ENCODE measurements around the gene GAB2. TPM values are rescaled to one million over a fixed set of nuclear protein-coding genes. Genes with fewer than 3 reads are reported as not detected.

Gene GAB2
- total RNA-seq, 4 donors from 2014 or later, result 14.0 to 41.3 (median 34.7) TPM

DNA sequence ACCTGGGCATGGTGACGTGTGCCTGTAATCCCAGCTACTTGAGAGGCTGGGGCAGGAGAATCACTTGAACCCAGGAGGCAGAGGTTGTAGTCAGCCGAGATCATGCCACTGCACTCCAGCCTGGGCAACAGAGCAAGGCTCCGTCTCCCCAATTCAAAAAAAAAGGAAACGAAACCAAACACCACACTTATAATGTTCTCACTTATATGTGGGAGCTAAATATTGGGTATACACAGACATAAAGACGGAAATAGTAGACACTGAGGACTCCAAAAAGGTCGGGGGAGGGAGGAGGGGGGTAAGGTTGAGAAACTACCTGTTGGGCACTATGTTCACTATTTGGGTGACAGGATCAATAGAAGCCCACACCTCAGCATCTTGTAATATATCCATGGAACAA lies 94.3 kb downstream of the GAB2 start:
- no peak overlapping the region for H3K27ac ChIP-seq
- H3K4me3 ChIP-seq, result no peak overlapping the region
- H3K4me1 ChIP-seq, result peaks cover 0 to 17% (median 0%) of the 10 kb centered on the region in 4 donors
- H3K36me3 ChIP-seq, result no peaks in the 10 kb centered on the region
- no peaks in the 10 kb centered on the region for H3K9me3 ChIP-seq
- TF ChIP-seq CTCF (IDR thresholded peaks at IDR 0.05) (no peak), POLR2A (IDR thresholded peaks at IDR 0.05) (no peak)
- no peak for DNase-seq
- no peaks in the 10 kb centered on the region for H3K27me3 ChIP-seq

DNA sequence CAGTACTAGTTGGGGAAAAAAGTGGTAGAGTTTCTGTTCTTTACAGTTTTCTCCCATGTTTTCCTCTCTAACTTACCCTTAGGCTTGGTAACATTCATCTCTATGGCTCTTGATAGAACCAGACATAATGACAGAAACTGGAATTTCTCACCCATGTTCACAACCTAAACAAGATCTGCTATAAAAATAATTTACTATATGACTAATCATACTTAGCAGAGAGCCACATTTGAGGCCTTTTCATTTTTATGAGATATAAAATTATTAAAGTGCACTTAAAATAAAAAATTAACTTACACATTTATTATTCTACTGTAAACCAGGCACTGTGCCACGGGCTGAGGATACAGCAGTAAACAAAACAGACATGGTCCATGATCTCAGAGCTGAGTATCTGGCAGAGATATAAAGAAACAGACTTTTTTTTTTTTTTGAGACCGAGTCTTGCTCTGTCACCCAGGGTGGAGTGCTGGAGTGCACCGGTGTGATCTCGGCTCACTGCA lies 98.1 kb downstream of the GAB2 start:
- Histone ChIP-seq H3K27me3 (no peaks in the 10 kb centered on the region), H3K9me3 (no peaks in the 10 kb centered on the region), H3K4me1 (peaks cover 0 to 22% (median 0%) of the 10 kb centered on the region in 4 donors), H3K36me3 (no peaks in the 10 kb centered on the region), H3K27ac (peak overlapping the region in 1 of 4 donors; percentile 42), H3K4me3 (no peak overlapping the region)
- peak in 1 of 3 donors; percentile 65 for DNase-seq
- TF ChIP-seq POLR2A (IDR thresholded peaks at IDR 0.05), result no peak
- no peak for TF ChIP-seq CTCF (IDR thresholded peaks at IDR 0.05)

DNA sequence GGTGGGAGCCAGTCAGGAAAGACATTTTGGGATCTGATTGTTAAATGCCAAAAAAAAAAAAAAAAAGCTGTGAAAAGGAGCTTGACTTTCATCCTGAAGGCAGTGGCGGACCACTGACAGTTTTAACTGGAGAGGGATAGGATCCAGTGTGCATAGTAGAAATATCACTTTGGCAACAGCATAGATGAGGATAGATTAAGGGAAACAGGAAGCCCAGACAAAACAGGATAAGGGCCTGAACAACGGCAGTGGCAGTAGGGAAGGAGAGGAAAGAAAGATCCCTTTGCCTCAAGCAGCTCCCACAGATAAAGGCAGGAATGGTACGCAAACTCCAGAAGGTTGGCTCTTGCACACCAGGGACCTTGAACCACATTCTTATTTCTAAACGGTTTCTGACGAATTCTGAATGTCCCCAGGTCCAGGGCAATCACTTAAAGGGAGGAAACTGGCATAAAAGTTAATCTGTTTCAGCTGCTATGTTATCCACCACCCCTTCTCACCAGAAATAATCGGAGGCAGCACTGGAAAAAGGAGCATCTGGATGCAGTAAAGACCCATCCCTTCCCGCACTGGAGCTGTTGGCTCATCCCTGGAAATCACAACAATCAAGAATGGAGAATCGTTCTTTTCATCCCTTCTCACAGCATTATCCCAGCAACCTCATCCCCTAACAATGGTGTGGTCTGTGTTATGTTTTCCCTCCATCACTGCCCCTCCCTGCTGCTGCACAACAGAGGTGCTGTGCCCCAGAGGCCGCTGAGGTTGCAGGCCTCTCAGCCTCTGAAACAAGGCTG lies 99.1 kb downstream of the GAB2 start:
- no peak for TF ChIP-seq POLR2A (IDR thresholded peaks at IDR 0.05)
- TF ChIP-seq CTCF (IDR thresholded peaks at IDR 0.05), result no peak
- DNase-seq, result no peak
- no peak overlapping the region for H3K27ac ChIP-seq
- H3K9me3 ChIP-seq, result no peaks in the 10 kb centered on the region
- H3K36me3 ChIP-seq, result no peaks in the 10 kb centered on the region
- no peaks in the 10 kb centered on the region for H3K27me3 ChIP-seq
- H3K4me1 ChIP-seq, result peaks cover 0 to 31% (median 3%) of the 10 kb centered on the region in 4 donors
- no peak overlapping the region for H3K4me3 ChIP-seq

DNA sequence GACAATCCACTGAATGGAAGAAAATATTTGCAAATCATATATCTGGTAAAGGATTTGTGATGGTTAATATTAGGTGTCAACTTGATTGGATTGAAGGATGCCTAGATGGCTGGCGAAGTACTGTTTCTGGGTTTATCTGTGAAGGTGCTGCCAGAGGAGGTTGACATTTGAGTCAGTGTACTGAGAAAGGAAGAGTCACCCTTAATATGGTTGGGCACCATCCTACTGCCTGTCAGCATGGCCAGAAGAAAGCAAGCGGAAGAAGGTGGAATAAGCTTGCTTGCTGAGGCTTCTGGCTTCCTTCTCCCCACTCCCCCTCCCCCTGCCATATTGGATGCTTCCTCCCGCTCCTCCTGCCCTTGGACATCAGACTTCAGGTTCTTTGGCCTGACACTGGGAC lies 101.9 kb downstream of the GAB2 start:
- Histone ChIP-seq H3K27me3 (no peaks in the 10 kb centered on the region), H3K4me3 (no peak overlapping the region), H3K4me1 (peaks cover 0 to 54% (median 8%) of the 10 kb centered on the region in 4 donors), H3K36me3 (no peaks in the 10 kb centered on the region), H3K9me3 (no peaks in the 10 kb centered on the region), H3K27ac (no peak overlapping the region)
- DNase-seq, result no peak
- no peak for TF ChIP-seq POLR2A (IDR thresholded peaks at IDR 0.05)
- no peak for TF ChIP-seq CTCF (IDR thresholded peaks at IDR 0.05)

DNA sequence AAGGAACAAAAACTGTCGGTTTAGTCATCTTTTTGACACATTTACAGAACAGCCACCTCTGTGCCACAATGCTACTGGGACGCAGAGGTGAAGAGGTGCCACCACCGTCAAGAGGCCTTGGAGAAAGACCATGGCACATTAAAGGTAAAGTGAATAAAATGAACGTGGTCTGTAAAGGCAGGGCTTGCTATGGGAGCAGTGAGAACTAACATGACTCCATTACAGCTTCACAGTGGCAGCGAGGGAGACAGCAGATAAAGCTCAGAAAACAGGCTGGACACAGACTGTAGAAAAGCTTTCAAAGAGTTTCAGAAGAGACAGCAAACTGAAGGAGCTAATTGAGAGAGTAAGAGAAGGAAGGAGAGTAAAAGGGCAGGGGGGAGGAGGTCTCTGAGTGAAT lies 102.9 kb downstream of the GAB2 start:
- TF ChIP-seq CTCF (IDR thresholded peaks at IDR 0.05) (no peak), POLR2A (IDR thresholded peaks at IDR 0.05) (no peak)
- H3K9me3 ChIP-seq, result no peaks in the 10 kb centered on the region
- H3K36me3 ChIP-seq, result no peaks in the 10 kb centered on the region
- no peak overlapping the region for H3K4me3 ChIP-seq
- peaks cover 0 to 53% (median 8%) of the 10 kb centered on the region in 4 donors for H3K4me1 ChIP-seq
- H3K27ac ChIP-seq, result no peak overlapping the region
- no peaks in the 10 kb centered on the region for H3K27me3 ChIP-seq
- no peak for DNase-seq
